Esophagus muscularis mucosa (tissue), 4 donors: Measurements from ENCODE around the gene RPS6KA2.

Source experiments
- EP300 ChIP-seq: sonication (generic); formaldehyde crosslinking; IDR thresholded peaks from one replicate; pipeline ENCODE4 v1.6.1; 2017; ENCODE audit warnings: antibody characterized with exemption
- POLR2A ChIP-seq: fragments of 450-650 bp; IDR thresholded peaks from one replicate; pipeline ENCODE4 v1.6.1; 2017; ENCODE audit warnings: antibody characterized with exemption, moderate library complexity, mild to moderate bottlenecking, low read depth
- POLR2AphosphoS5 ChIP-seq, 2 donors: sonication (generic); formaldehyde crosslinking; IDR thresholded peaks; one replicate each; pipeline ENCODE4 v1.6.1; 2017; ENCODE audit warnings: antibody characterized with exemption in 2 of 2
- TF ChIP-seq, protein P1 (sequence below), 3 experiments: fragments of 200-600 bp in 2 of 3; fragments of 450-650 bp in 1 of 3; sonication (generic) in 2 of 3; IDR thresholded peaks; one replicate each; pipeline ENCODE4 v1.5.1; 2017 to 2019; ENCODE audit warnings: antibody characterized with exemption in 3 of 3, mild to moderate bottlenecking in 2 of 3, moderate library complexity in 1 of 3

DNA sequence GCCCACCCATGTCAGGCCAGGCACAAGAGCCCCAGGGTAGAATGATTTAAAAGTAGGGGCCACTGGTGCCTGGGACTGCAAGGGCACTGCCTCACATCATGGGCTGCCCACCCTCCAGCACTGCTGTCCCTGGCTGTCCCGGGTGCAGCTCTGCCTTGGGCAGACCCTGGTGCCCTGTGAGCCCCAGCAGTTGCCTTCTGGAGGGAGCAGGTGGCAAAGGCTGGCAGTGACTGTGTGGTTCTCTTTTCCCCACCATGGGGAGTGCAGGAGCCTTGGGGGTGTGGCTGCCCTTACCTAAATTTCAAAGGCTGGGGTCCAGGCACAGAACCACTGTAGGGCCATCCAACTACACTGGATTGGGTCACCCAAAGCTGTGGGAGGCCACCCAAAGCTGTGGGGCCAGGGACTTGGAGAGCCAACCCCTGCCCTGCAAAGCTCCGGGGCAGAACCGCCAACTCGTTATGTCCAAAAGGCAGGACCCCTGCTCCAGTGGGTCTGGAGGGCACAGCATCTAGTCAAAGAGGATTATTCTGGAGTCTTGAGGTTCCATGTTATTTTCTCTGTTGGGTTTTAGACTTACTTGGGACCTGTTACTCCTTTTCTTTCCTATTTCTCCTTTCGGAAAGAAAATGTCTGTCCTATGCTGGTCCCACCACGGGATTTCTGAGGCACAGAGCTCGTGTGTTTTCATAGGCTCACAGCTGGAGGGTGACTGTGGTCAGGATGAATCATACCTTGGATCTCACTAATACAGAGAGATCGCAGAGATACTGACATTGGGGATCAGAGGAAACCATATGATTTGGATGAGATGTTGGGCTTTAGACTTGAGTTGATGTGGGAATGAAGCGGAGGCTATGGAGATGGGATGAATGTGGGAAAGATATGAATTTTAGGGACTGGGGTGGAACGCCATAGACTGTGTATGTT, 105.9 kb downstream of the RPS6KA2 start:
- TF ChIP-seq, protein P1, sequence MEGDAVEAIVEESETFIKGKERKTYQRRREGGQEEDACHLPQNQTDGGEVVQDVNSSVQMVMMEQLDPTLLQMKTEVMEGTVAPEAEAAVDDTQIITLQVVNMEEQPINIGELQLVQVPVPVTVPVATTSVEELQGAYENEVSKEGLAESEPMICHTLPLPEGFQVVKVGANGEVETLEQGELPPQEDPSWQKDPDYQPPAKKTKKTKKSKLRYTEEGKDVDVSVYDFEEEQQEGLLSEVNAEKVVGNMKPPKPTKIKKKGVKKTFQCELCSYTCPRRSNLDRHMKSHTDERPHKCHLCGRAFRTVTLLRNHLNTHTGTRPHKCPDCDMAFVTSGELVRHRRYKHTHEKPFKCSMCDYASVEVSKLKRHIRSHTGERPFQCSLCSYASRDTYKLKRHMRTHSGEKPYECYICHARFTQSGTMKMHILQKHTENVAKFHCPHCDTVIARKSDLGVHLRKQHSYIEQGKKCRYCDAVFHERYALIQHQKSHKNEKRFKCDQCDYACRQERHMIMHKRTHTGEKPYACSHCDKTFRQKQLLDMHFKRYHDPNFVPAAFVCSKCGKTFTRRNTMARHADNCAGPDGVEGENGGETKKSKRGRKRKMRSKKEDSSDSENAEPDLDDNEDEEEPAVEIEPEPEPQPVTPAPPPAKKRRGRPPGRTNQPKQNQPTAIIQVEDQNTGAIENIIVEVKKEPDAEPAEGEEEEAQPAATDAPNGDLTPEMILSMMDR (IDR thresholded peaks at IDR 0.05), result no peak
- TF ChIP-seq POLR2AphosphoS5 (IDR thresholded peaks at IDR 0.05), result no peak
- TF ChIP-seq POLR2A, result no peak
- TF ChIP-seq EP300, result no peak
